Ramos (cell line): ENCODE results near the gene ABAT.

Experiments
- in situ Hi-C: fragments of 300-500 bp; cut with MboI; formaldehyde crosslinking; loops from one replicate; pipeline ENCODE4 v1.14.3; 2022; ENCODE audit warnings: low sequenced_read_pairs; ENCODE audit not compliant: unreplicated experiment

The ABAT gene

GRCh38 chr16:8804313-8804712, 129.9 kb downstream of the ABAT start:
- in situ Hi-C loops = no loop called here

DNA sequence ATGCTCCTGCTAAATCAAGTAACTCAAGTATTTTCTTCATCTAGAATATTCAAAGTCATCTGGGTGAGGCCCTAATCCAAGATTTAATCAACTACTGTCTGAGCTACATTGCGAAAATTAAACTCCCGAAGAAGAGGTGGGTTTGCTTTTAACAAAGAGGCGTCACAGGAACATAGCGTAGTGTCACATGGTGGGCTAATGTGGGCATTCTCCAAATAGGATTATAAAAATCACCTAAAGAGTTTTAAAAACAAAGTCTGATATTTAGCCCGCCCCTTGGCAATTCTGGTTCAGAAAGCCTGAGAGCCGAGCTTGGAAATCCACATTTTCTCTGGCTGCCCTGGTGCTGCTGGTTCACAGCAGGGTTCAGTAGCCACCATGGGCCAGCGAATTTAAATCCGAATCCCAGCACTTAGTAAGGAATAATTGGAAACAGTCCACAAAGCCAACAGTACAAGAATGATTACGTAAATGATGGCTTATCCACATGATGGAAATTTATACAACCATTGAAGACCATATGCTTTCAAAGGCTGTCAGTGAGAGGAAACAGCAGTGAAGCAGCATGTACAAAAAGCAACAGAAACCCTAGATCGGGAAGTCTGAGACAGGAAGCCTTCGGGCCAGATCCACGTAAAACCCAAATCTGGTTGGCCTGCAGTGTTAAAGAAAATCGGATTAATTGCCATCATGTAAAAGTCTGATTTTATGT, 132.0 kb downstream of the ABAT start:
- in situ Hi-C loops = no loop called here

GRCh38 chr16:8807189-8807588, 132.8 kb downstream of the ABAT start:
- in situ Hi-C loops = no loop called here

- in situ Hi-C loops = no loop called here
These were observed 133.6 kb downstream of the ABAT start for GRCh38 chr16:8808009-8808408.

DNA sequence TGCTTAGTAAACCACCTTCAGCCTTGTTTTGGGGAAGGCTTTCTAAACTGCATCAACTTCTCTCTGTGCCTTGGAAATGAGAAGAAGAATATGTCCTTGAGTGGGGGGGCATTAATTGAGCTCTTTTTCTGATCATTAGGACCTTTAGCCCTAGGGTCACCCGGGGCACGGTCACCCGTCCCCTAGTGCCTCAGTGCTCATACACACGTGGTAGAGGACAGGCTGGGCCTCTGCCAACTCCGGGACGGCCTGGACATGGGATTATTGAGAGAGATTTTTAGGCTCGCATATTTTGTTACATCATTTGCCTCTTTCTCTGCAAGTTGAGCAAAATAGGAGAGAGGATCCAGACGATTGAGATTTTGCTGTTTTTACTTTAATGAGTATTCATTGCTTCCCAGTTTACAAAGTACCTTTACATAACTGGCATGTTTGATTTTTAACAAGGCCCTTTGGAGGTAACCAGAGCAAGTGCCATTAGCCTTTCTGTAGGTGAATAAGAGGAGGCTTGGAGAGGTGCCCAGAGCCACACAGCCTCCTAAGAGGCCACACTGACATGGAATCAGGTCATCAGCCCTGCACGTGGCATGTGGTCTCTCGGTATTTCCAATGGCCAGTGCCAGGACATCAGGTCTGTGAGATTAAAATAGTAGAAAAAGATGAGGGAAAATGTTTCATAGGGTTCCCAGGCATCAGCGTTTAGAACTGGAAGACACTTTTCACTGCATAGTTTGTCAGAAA, 134.4 kb downstream of the ABAT start:
- in situ Hi-C loops = no loop called here

- in situ Hi-C loops = no loop called here
These were observed 137.9 kb downstream of the ABAT start for GRCh38 chr16:8812162-8812843.

- in situ Hi-C loops = no loop called here
These were observed 139.8 kb downstream of the ABAT start for GRCh38 chr16:8814095-8814806.

GRCh38 chr16:8816967-8817655, 142.7 kb downstream of the ABAT start:
- in situ Hi-C loops = no loop called here

GRCh38 chr16:8818504-8819270, 144.3 kb downstream of the ABAT start:
- in situ Hi-C loops = no loop called here

- in situ Hi-C loops = no loop called here
These were observed 145.1 kb downstream of the ABAT start for GRCh38 chr16:8819411-8820034.

- in situ Hi-C loops = no loop called here
These were observed 148.0 kb downstream of the ABAT start for GRCh38 chr16:8822403-8822802.

GRCh38 chr16:8826278-8826879, 152.0 kb downstream of the ABAT start:
- in situ Hi-C loops = no loop called here

DNA sequence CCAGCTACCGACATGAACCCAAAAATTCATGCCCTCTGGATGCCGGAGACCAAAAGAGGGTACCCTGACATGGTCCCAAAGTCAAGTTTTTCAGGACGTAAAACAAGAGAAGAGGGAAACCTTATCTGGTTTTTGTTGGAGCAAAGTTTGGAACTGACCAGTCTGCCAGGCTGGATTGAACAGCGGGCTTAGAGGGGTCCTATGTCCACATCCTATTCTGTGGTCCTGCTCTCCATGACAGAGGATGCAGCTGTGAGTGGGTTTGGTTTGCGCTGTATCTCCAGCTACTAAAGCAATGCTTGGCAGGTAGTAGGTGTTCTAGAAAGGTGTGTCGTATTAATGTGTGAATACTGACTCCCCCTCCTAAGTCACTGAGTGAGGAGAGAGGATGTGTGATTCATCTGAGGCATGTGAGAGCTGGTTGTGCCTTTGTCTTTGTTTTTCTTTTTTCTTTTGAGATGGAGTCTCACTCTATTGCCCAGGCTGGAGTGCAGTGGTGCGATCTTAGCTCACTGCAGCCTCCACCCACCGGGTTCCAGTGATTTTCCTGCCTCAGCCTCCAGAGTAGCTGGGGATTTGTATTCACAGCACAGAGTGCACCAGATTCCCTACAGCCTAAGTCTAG, 154.2 kb downstream of the ABAT start:
- in situ Hi-C loops = no loop called here

- in situ Hi-C loops = no loop called here
These were observed 157.0 kb downstream of the ABAT start for GRCh38 chr16:8831450-8831849.

DNA sequence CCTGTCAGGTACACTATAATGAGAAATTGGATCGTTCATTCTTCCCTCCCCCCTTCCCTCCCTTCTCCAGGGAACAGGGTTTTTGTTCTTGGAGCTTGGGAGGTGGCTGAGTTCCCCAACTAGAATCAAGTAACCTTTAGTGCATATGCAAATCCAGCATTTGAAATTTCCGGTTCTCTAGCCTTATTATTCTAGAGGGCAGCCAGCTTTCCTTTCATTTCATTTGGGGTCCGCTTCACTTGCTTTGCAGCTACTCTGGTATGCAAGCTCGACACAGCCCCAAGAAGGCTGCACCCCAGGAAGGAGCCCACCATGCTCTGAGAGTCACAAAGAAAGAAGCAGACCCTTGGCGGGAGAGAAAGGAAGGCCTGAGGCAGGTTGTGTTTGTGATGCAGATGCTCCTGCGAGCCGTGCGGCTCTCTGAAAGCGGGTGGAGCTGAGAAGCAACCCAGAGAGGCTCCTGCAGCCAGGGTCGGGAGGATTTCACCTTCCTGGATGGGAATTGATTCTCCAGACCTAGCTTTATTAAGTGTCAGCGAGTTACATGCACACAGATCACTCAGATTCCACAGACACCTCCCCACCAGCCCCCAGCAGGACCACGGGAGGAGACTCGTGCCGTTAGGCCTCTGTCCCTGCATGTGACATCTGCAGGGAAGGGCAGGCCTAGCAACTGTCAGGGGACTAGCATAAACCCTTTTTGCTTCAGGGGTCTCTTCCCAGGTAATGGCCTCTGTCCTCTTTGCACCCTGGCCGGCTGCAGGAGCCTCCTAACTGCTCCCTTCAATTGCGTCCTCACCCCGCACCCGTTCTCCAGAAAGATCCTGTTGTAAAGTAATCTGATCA, 157.7 kb downstream of the ABAT start:
- in situ Hi-C loops = no loop called here

DNA sequence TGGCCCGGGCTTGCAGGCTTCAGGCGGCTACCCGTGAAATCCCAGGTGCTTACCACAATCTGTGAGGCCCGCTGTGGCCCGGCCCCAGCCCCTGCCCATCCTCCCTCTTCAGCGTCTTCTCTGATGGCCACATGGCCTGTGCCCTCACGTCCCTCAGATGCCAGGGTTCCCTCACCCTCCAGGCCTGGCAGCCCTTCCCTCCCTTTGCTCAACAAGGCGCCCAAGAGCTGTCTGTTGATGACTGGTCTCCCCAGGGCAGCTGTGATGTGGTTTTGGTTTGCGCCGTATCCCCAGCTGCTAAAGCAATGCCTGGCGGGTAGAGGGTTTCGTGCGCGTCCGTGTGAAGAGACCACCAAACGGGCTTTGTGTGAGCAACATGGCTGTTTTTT, 158.3 kb downstream of the ABAT start:
- in situ Hi-C loops = no loop called here
